DMS 273 (cell line): ENCODE results near the gene EPG5.
A peak's percentile ranks its signal among the peaks of the same experiment; 100 is the strongest.
"Not testable (repeated sequence)": the region's sequence is repeated elsewhere in the genome, so short reads cannot be mapped to it uniquely, and the experiment has no call there.

Experiments used
- DNase-seq: peaks from one replicate; lab custom pipeline; 2025; ENCODE audit not compliant: unreplicated experiment; lab: John Stamatoyannopoulos, UW

The EPG5 gene

GRCh38 chr18:45820106-45820745 is 146.9 kb downstream of the EPG5 start:
- no peak for DNase-seq

DNA sequence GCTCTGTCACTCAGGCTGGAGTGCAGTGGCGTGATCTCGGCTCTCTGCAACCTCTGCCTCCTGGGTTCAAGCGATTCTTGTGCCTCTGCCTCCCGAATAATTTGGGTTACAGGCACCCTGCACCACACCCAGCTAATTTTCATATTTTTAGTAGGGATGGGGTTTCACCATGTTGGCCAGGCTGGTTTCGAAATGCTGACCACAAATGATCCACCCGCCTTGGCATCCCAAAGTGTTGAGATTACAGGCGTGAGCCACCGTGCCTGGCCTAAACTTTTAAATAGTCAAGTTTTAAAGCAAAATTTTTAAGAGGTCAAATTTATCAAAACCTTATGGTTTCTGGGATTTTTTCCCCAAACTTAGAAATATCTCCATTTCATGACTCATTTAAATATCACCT is 148.4 kb downstream of the EPG5 start:
- not testable (repeated sequence) for DNase-seq

GRCh38 chr18:45817543-45817942 is 149.6 kb downstream of the EPG5 start:
- no peak for DNase-seq

- not testable (repeated sequence) for DNase-seq
These were observed 152.4 kb downstream of the EPG5 start for GRCh38 chr18:45814733-45815132.

- DNase-seq, result peak; percentile 81
These were observed 160.0 kb downstream of the EPG5 start for GRCh38 chr18:45807144-45807543.

GRCh38 chr18:45806226-45806625 is 160.9 kb downstream of the EPG5 start:
- DNase-seq, result peak; percentile 39

- no peak for DNase-seq
These were observed 161.6 kb downstream of the EPG5 start for GRCh38 chr18:45805551-45805950.

GRCh38 chr18:45802814-45803492 is 164.2 kb downstream of the EPG5 start:
- DNase-seq, result no peak

DNA sequence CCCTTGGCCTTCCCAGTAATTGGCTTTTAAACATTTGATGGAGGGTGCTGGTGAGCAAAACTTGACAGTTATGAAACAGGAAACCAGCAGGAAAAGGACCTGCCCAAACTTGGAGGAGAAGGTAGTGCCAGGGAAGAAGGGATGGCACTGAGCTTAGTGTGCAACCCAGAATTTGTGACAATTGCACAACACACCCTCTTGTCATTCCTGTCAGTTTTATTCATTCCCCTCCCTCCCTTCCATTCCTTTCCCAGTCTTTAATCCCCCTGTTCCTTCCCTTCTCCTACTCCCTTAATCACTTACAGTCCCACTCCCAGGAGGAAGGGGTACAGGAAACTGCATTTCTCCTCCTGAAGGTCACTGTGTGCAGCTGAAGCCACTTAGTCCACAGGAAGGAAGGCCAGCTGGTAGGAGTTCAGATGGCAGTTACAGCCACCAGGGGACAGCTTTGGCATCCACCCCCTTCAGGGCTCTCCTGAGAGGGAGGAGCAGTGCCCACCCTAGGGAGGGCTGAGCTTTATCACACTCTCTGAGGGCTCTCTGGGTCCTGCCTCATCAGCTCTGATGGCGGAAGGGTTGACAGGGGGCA is 165.6 kb downstream of the EPG5 start:
- DNase-seq, result no peak
